Activated naive CD8-positive, alpha-beta T cell treated with anti-CD3 and anti-CD28 coated beads, Interleukin-2, amount 50 U/mL, for 24 hours (primary cell): ENCODE results near the gene ABCD3.
"Not testable (repeated sequence)": the region's sequence is repeated elsewhere in the genome, so short reads cannot be mapped to it uniquely, and the experiment has no call there.

ENCODE experiments used
- ATAC-seq: fragments of 150-1000 bp; cut with Tn5 transposase; one replicate; pipeline ENCODE4 v1.10.0; 2021
- DNase-seq: peaks from one replicate; pipeline ENCODE4 v3.0.0; 2021
- H3K27ac Mint-ChIP-seq: one replicate; pipeline ENCODE4 v1.8.0; 2021; ENCODE audit warnings: mild to moderate bottlenecking, mixed read lengths
- H3K27me3 Mint-ChIP-seq: one replicate; pipeline ENCODE4 v1.8.0; 2021; ENCODE audit warnings: mixed read lengths
- H3K36me3 Mint-ChIP-seq: one replicate; pipeline ENCODE4 v1.8.0; 2021; ENCODE audit warnings: low read depth, mixed read lengths
- H3K4me1 Mint-ChIP-seq: one replicate; pipeline ENCODE4 v1.8.0; 2021; ENCODE audit warnings: mixed read lengths
- H3K4me3 Mint-ChIP-seq: one replicate; pipeline ENCODE4 v1.8.0; 2021; ENCODE audit warnings: mild to moderate bottlenecking, moderate library complexity, mixed read lengths
- H3K9me3 Mint-ChIP-seq: one replicate; pipeline ENCODE4 v1.8.0; 2021; ENCODE audit warnings: mixed read lengths

ABCD3 gene

GRCh38 chr1:94426485-94426870 lies 8.3 kb downstream of the ABCD3 start:
- H3K27me3 Mint-ChIP-seq, H3K27ac Mint-ChIP-seq, DNase-seq, H3K9me3 Mint-ChIP-seq, H3K4me3 Mint-ChIP-seq, H3K36me3 Mint-ChIP-seq, ATAC-seq: not testable (repeated sequence)
- H3K4me1 Mint-ChIP-seq, result peaks cover 65% of the 10 kb centered on the region

DNA sequence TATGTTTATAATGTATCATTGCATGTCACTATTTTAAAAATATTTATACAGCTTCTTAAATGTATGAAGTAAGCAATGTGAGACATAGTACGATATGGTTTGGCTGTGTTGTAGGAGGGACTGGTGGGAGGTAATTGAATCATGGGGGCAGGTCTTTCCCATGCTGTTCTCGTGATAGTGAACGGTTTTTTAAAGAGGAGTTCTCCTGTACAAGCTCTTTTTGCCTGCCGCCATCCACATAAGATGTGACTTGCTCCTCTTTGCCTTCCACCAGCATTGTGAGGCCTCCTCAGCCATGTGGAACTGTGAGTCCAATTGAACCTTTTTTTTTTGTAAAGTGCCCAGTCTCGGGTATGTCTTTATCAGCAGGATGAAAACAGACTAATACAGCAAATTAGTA lies 10.3 kb downstream of the ABCD3 start:
- DNase-seq, result no peak
- H3K4me1 Mint-ChIP-seq, result peaks cover 48% of the 10 kb centered on the region
- peaks cover 9% of the 10 kb centered on the region for H3K36me3 Mint-ChIP-seq
- no peak overlapping the region for H3K27ac Mint-ChIP-seq
- no peak for ATAC-seq
- no peak overlapping the region for H3K4me3 Mint-ChIP-seq
- peaks cover 4% of the 10 kb centered on the region for H3K9me3 Mint-ChIP-seq
- no peaks in the 10 kb centered on the region for H3K27me3 Mint-ChIP-seq

DNA sequence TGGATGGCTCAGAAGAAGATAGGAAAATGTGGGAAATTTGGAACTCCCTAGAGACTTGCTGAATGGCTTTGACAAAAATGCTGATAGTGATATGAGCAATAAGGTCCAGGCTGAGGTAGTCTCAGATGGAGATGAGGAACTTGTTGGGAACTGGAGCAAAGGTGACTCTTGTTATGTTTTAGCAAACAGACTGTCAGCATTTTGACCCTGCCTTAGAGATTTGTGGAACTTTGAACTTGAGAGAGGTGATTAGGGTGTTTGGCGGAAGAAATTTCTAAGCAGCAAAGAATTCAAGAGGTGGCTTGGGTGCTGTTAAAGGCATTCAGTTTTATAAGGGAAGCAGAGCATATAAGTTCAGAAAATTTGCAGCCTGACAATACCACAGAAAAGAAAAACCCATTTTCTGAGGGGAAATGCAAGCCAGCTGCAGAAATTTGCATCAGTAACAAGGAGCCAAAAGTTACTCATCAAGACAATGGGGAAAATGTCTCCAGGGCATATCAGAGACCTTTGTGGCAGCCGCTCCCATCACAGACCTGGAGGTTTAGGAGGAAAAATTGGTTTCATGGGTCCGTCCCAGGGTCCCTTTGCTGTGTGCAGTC lies 10.8 kb downstream of the ABCD3 start:
- H3K4me1 Mint-ChIP-seq, result peaks cover 45% of the 10 kb centered on the region
- DNase-seq, H3K27ac Mint-ChIP-seq, H3K36me3 Mint-ChIP-seq, H3K4me3 Mint-ChIP-seq, ATAC-seq, H3K9me3 Mint-ChIP-seq, H3K27me3 Mint-ChIP-seq: not testable (repeated sequence)

GRCh38 chr1:94430066-94430465 lies 11.9 kb downstream of the ABCD3 start:
- Mint-ChIP-seq H3K27ac (peak overlapping the region; percentile 26), H3K36me3 (peaks cover 12% of the 10 kb centered on the region), H3K4me1 (peaks cover 41% of the 10 kb centered on the region)
- not testable (repeated sequence) for DNase-seq, ATAC-seq, H3K27me3 Mint-ChIP-seq, H3K9me3 Mint-ChIP-seq, H3K4me3 Mint-ChIP-seq

DNA sequence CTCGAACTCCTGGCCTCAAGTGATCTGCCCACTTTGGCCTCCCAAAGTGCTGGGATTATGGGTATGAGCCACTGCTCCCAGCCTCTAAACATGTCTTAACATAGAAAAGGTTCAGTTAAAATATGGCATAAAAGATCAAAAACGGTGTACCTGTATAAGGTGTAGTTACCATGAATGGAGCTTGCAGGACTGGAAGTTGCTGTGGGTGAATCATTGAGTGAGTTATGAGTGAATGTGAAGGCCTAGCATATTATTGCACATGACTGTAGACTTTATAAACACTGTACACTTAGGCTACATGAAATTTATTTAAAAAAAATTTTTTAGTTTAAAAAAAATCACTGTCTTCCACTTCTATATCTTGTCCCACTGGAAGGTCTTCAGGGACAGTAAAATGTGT lies 15.7 kb downstream of the ABCD3 start:
- peaks cover 13% of the 10 kb centered on the region for H3K9me3 Mint-ChIP-seq
- no peak overlapping the region for H3K27ac Mint-ChIP-seq
- ATAC-seq (no peak), DNase-seq (no peak)
- no peaks in the 10 kb centered on the region for H3K27me3 Mint-ChIP-seq
- peaks cover 28% of the 10 kb centered on the region for H3K4me1 Mint-ChIP-seq
- no peak overlapping the region for H3K4me3 Mint-ChIP-seq
- H3K36me3 Mint-ChIP-seq, result peaks cover 16% of the 10 kb centered on the region

- Mint-ChIP-seq H3K4me1 (peaks cover 26% of the 10 kb centered on the region), H3K36me3 (peaks cover 16% of the 10 kb centered on the region), H3K4me3 (no peak overlapping the region), H3K27ac (no peak overlapping the region), H3K9me3 (peaks cover 13% of the 10 kb centered on the region), H3K27me3 (no peaks in the 10 kb centered on the region)
- ATAC-seq, result no peak
- DNase-seq, result no peak
Observed at GRCh38 chr1:94434365-94435045, 16.3 kb downstream of the ABCD3 start.

- Mint-ChIP-seq H3K27ac (no peak overlapping the region), H3K36me3 (peaks cover 35% of the 10 kb centered on the region), H3K4me1 (peaks cover 19% of the 10 kb centered on the region), H3K27me3 (no peaks in the 10 kb centered on the region), H3K4me3 (no peak overlapping the region), H3K9me3 (peaks cover 33% of the 10 kb centered on the region)
- DNase-seq (no peak), ATAC-seq (no peak)
Observed at GRCh38 chr1:94438692-94439276, 20.6 kb downstream of the ABCD3 start.

- peaks cover 39% of the 10 kb centered on the region for H3K36me3 Mint-ChIP-seq
- no peak overlapping the region for H3K27ac Mint-ChIP-seq
- ATAC-seq (no peak), DNase-seq (no peak)
- H3K4me3 Mint-ChIP-seq, result no peak overlapping the region
- H3K9me3 Mint-ChIP-seq, result peaks cover 40% of the 10 kb centered on the region
- H3K27me3 Mint-ChIP-seq, result no peaks in the 10 kb centered on the region
- H3K4me1 Mint-ChIP-seq, result peaks cover 18% of the 10 kb centered on the region
Observed at GRCh38 chr1:94440088-94440487, 21.9 kb downstream of the ABCD3 start.

DNA sequence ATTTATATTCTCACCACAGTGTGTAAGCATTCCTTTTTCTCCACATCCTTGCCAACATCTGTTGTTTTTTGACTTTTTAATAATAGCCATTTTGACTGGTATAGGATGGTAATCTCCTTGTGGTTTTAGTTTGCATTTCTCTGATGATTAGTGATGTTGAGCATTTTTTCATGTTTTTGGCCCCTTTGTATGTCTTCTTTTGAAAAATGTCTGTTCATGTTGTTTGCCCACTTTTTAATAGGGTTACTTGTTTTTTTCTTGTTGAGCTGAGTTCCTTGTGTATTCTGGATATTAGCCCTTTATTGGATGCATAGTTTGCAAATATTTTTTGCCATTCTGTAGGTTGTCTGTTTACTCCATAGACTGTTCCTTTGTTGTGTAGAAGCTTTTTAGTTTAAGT lies 24.9 kb downstream of the ABCD3 start:
- H3K27ac Mint-ChIP-seq, ATAC-seq, H3K27me3 Mint-ChIP-seq, H3K4me3 Mint-ChIP-seq, DNase-seq: not testable (repeated sequence)
- Mint-ChIP-seq H3K36me3 (peaks cover 57% of the 10 kb centered on the region), H3K4me1 (peaks cover 18% of the 10 kb centered on the region), H3K9me3 (peaks cover 57% of the 10 kb centered on the region)

GRCh38 chr1:94444819-94445218 lies 26.6 kb downstream of the ABCD3 start:
- not testable (repeated sequence) for H3K27me3 Mint-ChIP-seq, DNase-seq, ATAC-seq, H3K4me1 Mint-ChIP-seq, H3K27ac Mint-ChIP-seq, H3K4me3 Mint-ChIP-seq
- Mint-ChIP-seq H3K9me3 (peaks cover 74% of the 10 kb centered on the region), H3K36me3 (peaks cover 74% of the 10 kb centered on the region)

GRCh38 chr1:94445733-94446132 lies 27.5 kb downstream of the ABCD3 start:
- not testable (repeated sequence) for ATAC-seq, H3K4me1 Mint-ChIP-seq, H3K27ac Mint-ChIP-seq, H3K27me3 Mint-ChIP-seq, H3K4me3 Mint-ChIP-seq, DNase-seq
- H3K9me3 Mint-ChIP-seq, result peaks cover 83% of the 10 kb centered on the region
- peaks cover 76% of the 10 kb centered on the region for H3K36me3 Mint-ChIP-seq

DNA sequence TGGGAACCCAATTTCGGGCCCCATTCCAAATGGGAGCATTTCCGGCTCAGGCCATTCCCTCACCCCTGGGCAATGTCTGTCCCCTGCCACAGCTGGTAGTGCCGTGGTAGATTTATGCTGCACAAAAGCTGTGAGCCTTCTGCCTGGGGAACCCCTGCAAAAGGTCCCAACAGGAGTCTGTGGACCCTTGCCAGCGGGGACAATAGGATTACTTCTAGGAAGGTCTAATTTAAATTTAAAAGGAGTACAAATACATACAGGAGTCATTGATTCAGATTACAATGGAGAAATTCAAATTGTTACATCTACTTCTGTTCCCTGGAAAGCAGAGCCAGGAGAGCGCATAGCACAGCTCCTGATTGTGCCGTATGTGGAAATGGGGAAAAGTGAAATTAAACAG lies 28.0 kb downstream of the ABCD3 start:
- peaks cover 86% of the 10 kb centered on the region for H3K9me3 Mint-ChIP-seq
- not testable (repeated sequence) for H3K27ac Mint-ChIP-seq, H3K4me3 Mint-ChIP-seq, DNase-seq, H3K27me3 Mint-ChIP-seq, H3K4me1 Mint-ChIP-seq, ATAC-seq
- H3K36me3 Mint-ChIP-seq, result peaks cover 79% of the 10 kb centered on the region

- Mint-ChIP-seq H3K9me3 (peaks cover 76% of the 10 kb centered on the region), H3K36me3 (peaks cover 77% of the 10 kb centered on the region)
- not testable (repeated sequence) for H3K27me3 Mint-ChIP-seq
Observed at GRCh38 chr1:94448741-94449140, 30.6 kb downstream of the ABCD3 start.

DNA sequence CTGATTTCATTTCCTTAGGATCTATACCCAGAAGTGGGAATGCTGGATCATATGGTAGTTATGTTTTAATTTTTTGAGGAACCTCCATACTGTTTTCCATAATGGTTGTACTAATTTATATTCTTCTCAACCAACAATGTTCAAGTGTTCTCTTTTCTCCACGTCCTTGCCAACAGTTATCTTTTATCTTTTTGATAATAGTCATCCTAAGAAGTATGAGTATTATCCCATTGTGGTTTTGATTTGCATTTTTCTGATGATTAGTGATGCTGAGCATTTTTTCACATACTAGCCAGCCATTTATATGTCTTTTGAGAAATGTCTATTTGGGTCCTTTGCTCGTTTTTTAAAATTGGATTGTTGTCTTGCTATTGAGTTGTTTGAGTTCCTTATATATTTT lies 38.5 kb downstream of the ABCD3 start:
- Mint-ChIP-seq H3K9me3 (peaks cover 7% of the 10 kb centered on the region), H3K27ac (no peak overlapping the region), H3K36me3 (peaks cover 28% of the 10 kb centered on the region)

More at GRCh38 chr1:94448741-94449140, 30.6 kb downstream of the ABCD3 start:
- not testable (repeated sequence) for DNase-seq, H3K4me3 Mint-ChIP-seq, ATAC-seq, H3K27ac Mint-ChIP-seq, H3K4me1 Mint-ChIP-seq

DNA sequence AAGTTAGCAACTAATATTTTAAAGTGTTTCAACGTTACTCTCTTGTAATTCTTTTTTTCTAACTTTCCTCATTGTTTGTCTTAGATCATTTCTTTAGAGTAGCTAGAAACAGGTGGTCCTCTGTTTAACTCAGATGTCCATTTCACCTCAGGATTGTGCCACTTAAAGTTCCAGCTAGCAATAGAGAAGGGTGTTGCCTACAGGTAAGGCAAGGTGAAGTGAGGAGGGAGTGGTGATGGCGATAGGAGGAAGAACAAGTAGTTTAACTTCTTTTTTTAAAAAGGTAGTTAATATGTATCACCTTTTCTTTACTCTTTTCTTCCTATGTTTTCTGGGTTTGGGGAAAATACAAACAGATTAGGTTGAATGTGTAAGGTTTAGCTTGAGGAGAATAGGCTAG lies 44.4 kb downstream of the ABCD3 start:
- peaks cover 15% of the 10 kb centered on the region for H3K36me3 Mint-ChIP-seq
- no peak overlapping the region for H3K4me3 Mint-ChIP-seq
- no peaks in the 10 kb centered on the region for H3K9me3 Mint-ChIP-seq
- no peak overlapping the region for H3K27ac Mint-ChIP-seq
- DNase-seq (no peak), ATAC-seq (no peak)
- no peaks in the 10 kb centered on the region for H3K4me1 Mint-ChIP-seq
- no peaks in the 10 kb centered on the region for H3K27me3 Mint-ChIP-seq

More for the DNA sequence above, 38.5 kb downstream of the ABCD3 start:
- DNase-seq (no peak), ATAC-seq (no peak)
- Mint-ChIP-seq H3K4me1 (peaks cover 3% of the 10 kb centered on the region), H3K4me3 (no peak overlapping the region), H3K27me3 (no peaks in the 10 kb centered on the region)
